ENCODE results near the gene SLC41A3.
"Not testable (repeated sequence)": the region's sequence is repeated elsewhere in the genome, so short reads cannot be mapped to it uniquely, and the experiment has no call there.

Gene SLC41A3

GRCh38 chr3:126052196-126053058 lies 31.5 kb downstream of the SLC41A3 start:
- DNase-seq = no peak

GRCh38 chr3:126051741-126052140 lies 32.2 kb downstream of the SLC41A3 start:
- DNase-seq = no peak

- DNase-seq = no peak
Measured at GRCh38 chr3:126051234-126051633, 32.7 kb downstream of the SLC41A3 start.

GRCh38 chr3:126050626-126051025 lies 33.3 kb downstream of the SLC41A3 start:
- DNase-seq = no peak

GRCh38 chr3:126050050-126050392 lies 33.9 kb downstream of the SLC41A3 start:
- DNase-seq = no peak

GRCh38 chr3:126049289-126050049 lies 34.5 kb downstream of the SLC41A3 start:
- DNase-seq = no peak

GRCh38 chr3:126040386-126040785 lies 43.5 kb downstream of the SLC41A3 start:
- no peak for DNase-seq

- no peak for DNase-seq
Measured at GRCh38 chr3:126039870-126040269, 44.1 kb downstream of the SLC41A3 start.

GRCh38 chr3:126038791-126039190 lies 45.1 kb downstream of the SLC41A3 start:
- not testable (repeated sequence) for DNase-seq

- DNase-seq = no peak
Measured at GRCh38 chr3:126036056-126036549, 47.8 kb downstream of the SLC41A3 start.

GRCh38 chr3:126035362-126036050 lies 48.4 kb downstream of the SLC41A3 start:
- DNase-seq = no peak

- DNase-seq = no peak
Measured at GRCh38 chr3:126034481-126035361, 49.2 kb downstream of the SLC41A3 start.

- DNase-seq = no peak
Measured at GRCh38 chr3:126033765-126034164, 50.2 kb downstream of the SLC41A3 start.

- DNase-seq = no peak
Measured at GRCh38 chr3:126033051-126033745, 50.7 kb downstream of the SLC41A3 start.

- DNase-seq = no peak
Measured at GRCh38 chr3:126031981-126032471, 51.9 kb downstream of the SLC41A3 start.

GRCh38 chr3:126030455-126030854 lies 53.5 kb downstream of the SLC41A3 start:
- no peak for DNase-seq

- no peak for DNase-seq
Measured at GRCh38 chr3:126029241-126029640, 54.7 kb downstream of the SLC41A3 start.

GRCh38 chr3:126028096-126028495 lies 55.8 kb downstream of the SLC41A3 start:
- no peak for DNase-seq

- no peak for DNase-seq
Measured at GRCh38 chr3:126026761-126027160, 57.2 kb downstream of the SLC41A3 start.

GRCh38 chr3:126026277-126026751 lies 57.6 kb downstream of the SLC41A3 start:
- DNase-seq = no peak

- no peak for DNase-seq
Measured at GRCh38 chr3:126025862-126026261, 58.1 kb downstream of the SLC41A3 start.
